ENCODE results near the gene TRPC4.

Gene TRPC4

GRCh38 chr13:37709318-37709717 lies 160.3 kb downstream of the TRPC4 start:
- Histone ChIP-seq H3K4me1 (ENCODE audit: control insufficient read depth, insufficient read depth, low read length) (no peaks in the 10 kb centered on the region), H3K9me3 (ENCODE audit: control insufficient read depth, insufficient read depth, low read length) (no peaks in the 10 kb centered on the region), H3K27me3 (ENCODE audit: control insufficient read depth, insufficient read depth, low read length) (no peaks in the 10 kb centered on the region), H3K9ac (ENCODE audit: low read depth, low read length) (no peak overlapping the region), H3K36me3 (ENCODE audit: control insufficient read depth, insufficient read depth, low read length) (no peaks in the 10 kb centered on the region), H3K4me3 (ENCODE audit: low read depth, low read length) (no peak overlapping the region)

GRCh38 chr13:37707739-37708500 lies 161.7 kb downstream of the TRPC4 start:
- Histone ChIP-seq H3K36me3 (ENCODE audit: control insufficient read depth, insufficient read depth, low read length) (no peaks in the 10 kb centered on the region), H3K4me1 (ENCODE audit: control insufficient read depth, insufficient read depth, low read length) (no peaks in the 10 kb centered on the region), H3K4me3 (ENCODE audit: low read depth, low read length) (no peak overlapping the region), H3K27me3 (ENCODE audit: control insufficient read depth, insufficient read depth, low read length) (no peaks in the 10 kb centered on the region), H3K9ac (ENCODE audit: low read depth, low read length) (no peak overlapping the region), H3K9me3 (ENCODE audit: control insufficient read depth, insufficient read depth, low read length) (no peaks in the 10 kb centered on the region)

GRCh38 chr13:37706041-37706440 lies 163.5 kb downstream of the TRPC4 start:
- Histone ChIP-seq H3K4me1 (ENCODE audit: control insufficient read depth, insufficient read depth, low read length) (no peaks in the 10 kb centered on the region), H3K36me3 (ENCODE audit: control insufficient read depth, insufficient read depth, low read length) (no peaks in the 10 kb centered on the region), H3K27me3 (ENCODE audit: control insufficient read depth, insufficient read depth, low read length) (no peaks in the 10 kb centered on the region), H3K9me3 (ENCODE audit: control insufficient read depth, insufficient read depth, low read length) (no peaks in the 10 kb centered on the region), H3K9ac (ENCODE audit: low read depth, low read length) (no peak overlapping the region), H3K4me3 (ENCODE audit: low read depth, low read length) (no peak overlapping the region)

DNA sequence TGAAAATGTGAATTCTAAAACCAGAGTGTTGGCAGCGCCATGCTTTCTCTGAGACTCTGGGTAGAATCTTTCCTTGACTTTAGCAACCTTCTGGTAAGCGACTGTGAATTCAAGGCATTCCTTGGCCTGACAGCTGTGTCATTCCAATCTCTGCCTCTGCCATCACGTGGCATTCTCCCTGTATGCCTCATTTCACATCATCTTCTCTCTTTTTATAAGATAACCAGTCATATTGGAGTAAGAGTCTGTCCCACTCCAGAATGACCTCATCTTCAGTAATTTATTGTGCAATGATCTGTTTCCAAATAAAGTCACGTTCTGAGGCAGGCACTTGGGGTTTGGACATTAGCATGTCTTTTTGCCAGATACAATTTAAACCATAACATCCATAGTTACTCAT lies 167.6 kb downstream of the TRPC4 start:
- Histone ChIP-seq H3K9me3 (ENCODE audit: control insufficient read depth, insufficient read depth, low read length) (no peaks in the 10 kb centered on the region), H3K36me3 (ENCODE audit: control insufficient read depth, insufficient read depth, low read length) (no peaks in the 10 kb centered on the region), H3K27me3 (ENCODE audit: control insufficient read depth, insufficient read depth, low read length) (no peaks in the 10 kb centered on the region), H3K4me3 (ENCODE audit: low read depth, low read length) (no peak overlapping the region), H3K9ac (ENCODE audit: low read depth, low read length) (no peak overlapping the region), H3K4me1 (ENCODE audit: control insufficient read depth, insufficient read depth, low read length) (no peaks in the 10 kb centered on the region)

DNA sequence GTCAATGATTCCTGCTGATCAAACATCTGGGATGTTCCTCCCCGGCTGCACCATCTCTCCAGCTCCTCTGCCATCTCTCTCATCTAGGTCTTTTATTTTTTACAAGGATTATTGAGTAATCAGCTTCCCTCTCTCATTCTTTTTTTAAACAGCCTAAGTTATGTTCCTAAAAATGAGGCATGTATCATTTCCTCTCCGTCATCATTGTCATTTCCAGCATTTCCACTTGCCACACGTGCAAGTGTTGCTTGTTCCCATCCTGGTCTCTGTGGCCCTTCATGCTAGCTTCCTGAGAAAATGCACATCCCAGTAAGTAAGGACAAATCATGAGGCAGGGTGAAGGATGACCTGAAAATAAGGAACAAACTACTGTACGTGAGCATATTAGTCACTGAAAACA lies 168.3 kb downstream of the TRPC4 start:
- H3K4me1 ChIP-seq (ENCODE audit: control insufficient read depth, insufficient read depth, low read length) = no peaks in the 10 kb centered on the region
- H3K27me3 ChIP-seq (ENCODE audit: control insufficient read depth, insufficient read depth, low read length) = no peaks in the 10 kb centered on the region
- no peaks in the 10 kb centered on the region for H3K36me3 ChIP-seq (ENCODE audit: control insufficient read depth, insufficient read depth, low read length)
- H3K9ac ChIP-seq (ENCODE audit: low read depth, low read length) = no peak overlapping the region
- no peaks in the 10 kb centered on the region for H3K9me3 ChIP-seq (ENCODE audit: control insufficient read depth, insufficient read depth, low read length)
- H3K4me3 ChIP-seq (ENCODE audit: low read depth, low read length) = no peak overlapping the region

DNA sequence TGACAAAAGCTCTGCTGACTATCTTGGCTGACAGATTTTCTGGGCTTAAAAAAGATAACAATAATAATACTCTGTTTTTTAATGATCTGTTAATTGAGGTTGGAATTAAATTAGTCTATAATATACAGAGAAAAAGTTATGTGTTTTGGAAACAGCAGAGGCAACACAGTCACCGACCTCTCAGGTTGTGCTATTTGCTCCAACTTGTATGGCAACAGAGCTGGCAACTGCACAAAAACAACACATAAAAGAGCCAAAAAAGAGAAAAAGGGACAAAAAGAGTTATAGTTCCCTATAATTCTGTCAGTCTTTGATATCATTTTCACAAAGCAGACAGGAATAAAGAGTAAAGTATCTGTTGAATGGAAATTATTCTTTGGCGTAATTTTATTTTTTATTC lies 168.7 kb downstream of the TRPC4 start:
- H3K9me3 ChIP-seq (ENCODE audit: control insufficient read depth, insufficient read depth, low read length) = no peaks in the 10 kb centered on the region
- H3K27me3 ChIP-seq (ENCODE audit: control insufficient read depth, insufficient read depth, low read length) = no peaks in the 10 kb centered on the region
- no peak overlapping the region for H3K4me3 ChIP-seq (ENCODE audit: low read depth, low read length)
- H3K36me3 ChIP-seq (ENCODE audit: control insufficient read depth, insufficient read depth, low read length) = no peaks in the 10 kb centered on the region
- H3K4me1 ChIP-seq (ENCODE audit: control insufficient read depth, insufficient read depth, low read length) = no peaks in the 10 kb centered on the region
- no peak overlapping the region for H3K9ac ChIP-seq (ENCODE audit: low read depth, low read length)

GRCh38 chr13:37695200-37695599 lies 174.4 kb downstream of the TRPC4 start:
- Histone ChIP-seq H3K36me3 (ENCODE audit: control insufficient read depth, insufficient read depth, low read length) (no peaks in the 10 kb centered on the region), H3K9me3 (ENCODE audit: control insufficient read depth, insufficient read depth, low read length) (no peaks in the 10 kb centered on the region), H3K27me3 (ENCODE audit: control insufficient read depth, insufficient read depth, low read length) (no peaks in the 10 kb centered on the region), H3K4me3 (ENCODE audit: low read depth, low read length) (no peak overlapping the region), H3K9ac (ENCODE audit: low read depth, low read length) (no peak overlapping the region), H3K4me1 (ENCODE audit: control insufficient read depth, insufficient read depth, low read length) (no peaks in the 10 kb centered on the region)

DNA sequence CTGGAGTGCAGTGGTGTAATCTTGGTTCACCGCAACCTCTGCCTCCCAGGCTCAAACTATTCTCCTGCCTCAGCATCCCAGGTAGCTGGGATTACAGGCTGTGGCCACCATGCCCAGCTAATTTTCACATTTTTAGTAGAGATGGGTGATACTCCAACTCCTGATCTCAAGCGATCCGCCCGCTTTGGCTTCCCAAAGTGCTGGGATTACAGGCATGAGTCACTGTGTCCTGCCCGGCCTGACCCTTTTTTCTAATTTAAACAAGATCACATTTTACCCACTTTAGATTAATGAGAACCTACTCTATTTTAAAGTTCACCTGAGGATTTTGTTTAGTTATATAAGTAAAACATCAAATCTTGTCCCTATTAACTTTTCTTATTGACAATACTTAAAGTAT lies 179.2 kb downstream of the TRPC4 start:
- H3K36me3 ChIP-seq (ENCODE audit: control insufficient read depth, insufficient read depth, low read length) = no peaks in the 10 kb centered on the region
- no peaks in the 10 kb centered on the region for H3K9me3 ChIP-seq (ENCODE audit: control insufficient read depth, insufficient read depth, low read length)
- no peaks in the 10 kb centered on the region for H3K27me3 ChIP-seq (ENCODE audit: control insufficient read depth, insufficient read depth, low read length)
- H3K4me3 ChIP-seq (ENCODE audit: low read depth, low read length) = no peak overlapping the region
- no peaks in the 10 kb centered on the region for H3K4me1 ChIP-seq (ENCODE audit: control insufficient read depth, insufficient read depth, low read length)
- no peak overlapping the region for H3K9ac ChIP-seq (ENCODE audit: low read depth, low read length)

- Histone ChIP-seq H3K36me3 (ENCODE audit: control insufficient read depth, insufficient read depth, low read length) (no peaks in the 10 kb centered on the region), H3K4me3 (ENCODE audit: low read depth, low read length) (no peak overlapping the region), H3K27me3 (ENCODE audit: control insufficient read depth, insufficient read depth, low read length) (no peaks in the 10 kb centered on the region), H3K9ac (ENCODE audit: low read depth, low read length) (no peak overlapping the region), H3K9me3 (ENCODE audit: control insufficient read depth, insufficient read depth, low read length) (no peaks in the 10 kb centered on the region), H3K4me1 (ENCODE audit: control insufficient read depth, insufficient read depth, low read length) (no peaks in the 10 kb centered on the region)
These were observed 183.1 kb downstream of the TRPC4 start for GRCh38 chr13:37686501-37686900.

- H3K36me3 ChIP-seq (ENCODE audit: control insufficient read depth, insufficient read depth, low read length) = no peaks in the 10 kb centered on the region
- no peaks in the 10 kb centered on the region for H3K4me1 ChIP-seq (ENCODE audit: control insufficient read depth, insufficient read depth, low read length)
These were observed 184.4 kb downstream of the TRPC4 start for GRCh38 chr13:37685206-37685605.

DNA sequence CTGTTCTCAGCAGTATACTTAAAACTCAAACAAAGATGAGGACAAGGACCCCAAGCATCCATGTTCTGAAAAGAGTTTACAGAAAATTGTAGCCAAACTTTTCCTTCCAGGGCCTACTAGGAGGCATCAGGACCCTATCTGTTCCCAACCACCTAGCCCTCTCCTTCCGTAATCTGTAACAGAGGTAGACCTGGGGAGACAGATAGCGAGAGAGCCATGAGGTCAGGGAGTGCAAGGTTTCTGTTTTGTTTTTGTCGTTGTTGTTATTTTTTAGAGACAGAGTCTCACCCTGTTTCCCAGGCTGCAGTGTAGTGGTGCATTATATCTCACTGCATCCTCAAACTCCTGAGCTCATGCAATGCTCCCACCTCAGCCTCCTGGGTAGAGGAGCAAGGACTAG lies 187.1 kb downstream of the TRPC4 start:
- Histone ChIP-seq H3K9ac (ENCODE audit: low read depth, low read length) (no peak overlapping the region), H3K9me3 (ENCODE audit: control insufficient read depth, insufficient read depth, low read length) (no peaks in the 10 kb centered on the region), H3K27me3 (ENCODE audit: control insufficient read depth, insufficient read depth, low read length) (no peaks in the 10 kb centered on the region), H3K4me1 (ENCODE audit: control insufficient read depth, insufficient read depth, low read length) (no peaks in the 10 kb centered on the region), H3K36me3 (ENCODE audit: control insufficient read depth, insufficient read depth, low read length) (no peaks in the 10 kb centered on the region), H3K4me3 (ENCODE audit: low read depth, low read length) (no peak overlapping the region)

More at GRCh38 chr13:37685206-37685605, 184.4 kb downstream of the TRPC4 start:
- H3K9ac ChIP-seq (ENCODE audit: low read depth, low read length) = no peak overlapping the region
- H3K9me3 ChIP-seq (ENCODE audit: control insufficient read depth, insufficient read depth, low read length) = no peaks in the 10 kb centered on the region
- H3K27me3 ChIP-seq (ENCODE audit: control insufficient read depth, insufficient read depth, low read length) = no peaks in the 10 kb centered on the region
- H3K4me3 ChIP-seq (ENCODE audit: low read depth, low read length) = no peak overlapping the region

DNA sequence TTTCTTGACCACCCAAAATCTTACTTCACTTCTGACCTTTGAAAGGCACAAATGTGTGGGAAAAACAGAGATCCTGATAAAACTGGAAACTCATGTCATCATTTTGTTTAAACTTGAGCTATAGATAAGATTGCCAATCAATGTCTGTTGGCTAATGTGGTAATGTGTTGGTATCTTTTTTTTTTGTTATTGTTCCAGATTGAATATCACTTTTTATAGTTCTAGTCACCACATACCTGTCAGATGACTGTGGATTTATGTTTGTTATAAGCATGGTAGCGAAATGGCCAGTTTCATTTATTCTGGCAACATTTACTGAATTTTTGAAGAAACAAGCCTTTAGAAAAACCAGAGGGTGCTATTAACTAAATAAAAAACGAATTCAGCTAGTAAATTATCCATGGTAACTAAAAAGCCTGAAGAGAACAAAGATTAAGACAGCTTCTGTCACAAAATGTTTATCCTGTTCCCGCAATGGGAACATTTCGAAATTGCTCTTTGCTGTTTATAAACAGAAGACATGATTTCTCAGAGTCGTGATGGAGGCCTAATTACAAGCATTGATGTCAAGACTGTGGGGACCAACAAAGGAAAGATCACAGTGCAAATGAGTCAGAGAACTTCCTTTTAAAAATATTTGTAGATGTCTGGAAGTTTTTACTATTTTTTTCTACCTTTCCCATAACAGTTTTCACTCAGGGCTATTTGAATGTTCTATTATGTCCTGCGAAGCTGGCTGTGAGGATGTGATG lies 188.1 kb downstream of the TRPC4 start:
- Histone ChIP-seq H3K9me3 (ENCODE audit: control insufficient read depth, insufficient read depth, low read length) (no peaks in the 10 kb centered on the region), H3K9ac (ENCODE audit: low read depth, low read length) (no peak overlapping the region), H3K4me3 (ENCODE audit: low read depth, low read length) (no peak overlapping the region), H3K4me1 (ENCODE audit: control insufficient read depth, insufficient read depth, low read length) (no peaks in the 10 kb centered on the region), H3K36me3 (ENCODE audit: control insufficient read depth, insufficient read depth, low read length) (no peaks in the 10 kb centered on the region), H3K27me3 (ENCODE audit: control insufficient read depth, insufficient read depth, low read length) (no peaks in the 10 kb centered on the region)
